GM12878 (cell line): ENCODE data around the gene MFAP3L. TPM values are rescaled to one million over a fixed set of nuclear protein-coding genes. Genes with fewer than 3 reads are reported as not detected.

Experiments used
- ATAC-seq: fragments of 200-7000 bp; cut with Tn5 transposase; 3 replicates; pipeline ENCODE4 v1.9.1; 2020; ENCODE audit warnings: mild to moderate bottlenecking, moderate library complexity
- BruUV-seq: library from RNA; stranded (reverse); fragments of 400-500 nt; replicated peaks from 2 replicates; lab custom pipeline; 2021; lab: Mats Ljungman, UMichigan
- CTCF ChIA-PET: fragments of 300-600 bp; sonication (Branson Sonifier 250); formaldehyde crosslinking; extraction: SDS; loops from one replicate; lab custom pipeline; 2021; ENCODE audit warnings: inconsistent platforms; lab: Yijun Ruan, JAX
- POLR2A ChIA-PET: fragments of 350-600 bp; formaldehyde crosslinking; extraction: SDS; loops from one replicate; lab custom pipeline; 2021; ENCODE audit warnings: inconsistent platforms; lab: Charles Lee
- RAD21 ChIA-PET: fragments of 300-600 bp; sonication (Branson Sonifier 250); formaldehyde crosslinking; loops from one replicate; lab custom pipeline; 2023; ENCODE audit warnings: antibody characterized with exemption; ENCODE audit not compliant: unreplicated experiment; lab: Charles Lee
- SMC1A ChIA-PET: fragments of 300-600 bp; sonication (Branson Sonifier 250); formaldehyde crosslinking; loops from one replicate; lab custom pipeline; 2023; ENCODE audit not compliant: unreplicated experiment, uncharacterized antibody; lab: Charles Lee
- DNase-seq: peaks from one replicate; pipeline ENCODE4 v3.0.0-alpha.2; 2011; ENCODE audit warnings: low read depth, low spot score
- FAIRE-seq: peaks from 3 replicates; lab custom pipeline; 2011; peaks lifted over from hg19 to GRCh38; lab: Jason Lieb, UNC
- H2AFZ ChIP-seq: 2 replicates; pipeline ENCODE4 v1.6.0; 2011; ENCODE audit warnings: low read depth, low read length, control low read depth; ENCODE audit not compliant: control insufficient read depth
- H3K27ac ChIP-seq: 2 replicates; pipeline ENCODE4 v1.5.1; 2011; ENCODE audit warnings: control low read depth; ENCODE audit not compliant: control insufficient read depth, insufficient read depth
- H3K27me3 ChIP-seq, 2 experiments: replicated peaks in 1 of 2; 2 replicates each; pipeline versions ENCODE4 v1.6.0 to v1.6.1; 2011; ENCODE audit warnings: low read length in 1 of 2; ENCODE audit not compliant: control insufficient read depth in 2 of 2, insufficient read depth in 2 of 2
- H3K36me3 ChIP-seq, 2 experiments: 2 replicates each; pipeline ENCODE4 v1.5.1; 2011; ENCODE audit warnings: low read length in 1 of 2; ENCODE audit not compliant: control insufficient read depth in 2 of 2, insufficient read depth in 2 of 2
- H3K4me1 ChIP-seq: 2 replicates; pipeline ENCODE4 v1.6.1; 2011; ENCODE audit warnings: mild to moderate bottlenecking, low read length, moderate library complexity, mixed read lengths; ENCODE audit not compliant: control insufficient read depth, insufficient read depth
- H3K4me2 ChIP-seq: 2 replicates; pipeline ENCODE4 v1.6.0; 2011; ENCODE audit warnings: control low read depth; ENCODE audit not compliant: control insufficient read depth, insufficient read depth
- H3K4me3 ChIP-seq: fragments of 200-600 bp; sonication (generic); 2 replicates; pipeline ENCODE4 v1.5.1; 2016
- H3K79me2 ChIP-seq: 2 replicates; pipeline ENCODE4 v1.6.0; 2011; ENCODE audit warnings: low read length; ENCODE audit not compliant: control insufficient read depth, insufficient read depth
- H3K9ac ChIP-seq: 2 replicates; pipeline ENCODE4 v1.8.0; 2011; ENCODE audit warnings: low read length, control low read depth, mixed read lengths; ENCODE audit not compliant: control insufficient read depth, insufficient read depth
- H3K9me3 ChIP-seq: replicated peaks from 3 replicates; pipeline ENCODE4 v1.5.1; 2011; ENCODE audit warnings: mild to moderate bottlenecking, low read length; ENCODE audit not compliant: control insufficient read depth, insufficient read depth
- H4K20me1 ChIP-seq: 2 replicates; pipeline ENCODE4 v1.6.0; 2011; ENCODE audit not compliant: control insufficient read depth, insufficient read depth
- BCLAF1 ChIP-seq: fragments of 450-650 bp; IDR thresholded peaks from 2 replicates; pipeline ENCODE4 v1.6.1; 2017; ENCODE audit warnings: antibody characterized with exemption, mild to moderate bottlenecking, moderate library complexity
- BHLHE40 ChIP-seq, 2 experiments: fragments of 450-650 bp in 1 of 2; IDR thresholded peaks; 2 replicates each; pipeline ENCODE4 v1.6.1; 2011 to 2017; ENCODE audit warnings: low read depth in 2 of 2, borderline replicate concordance in 1 of 2, improper control_type of control experiment in 1 of 2, low read length in 1 of 2, mild to moderate bottlenecking in 1 of 2
- ESRRA ChIP-seq: IDR thresholded peaks from 2 replicates; pipeline ENCODE4 v1.6.1; 2012; ENCODE audit warnings: mild to moderate bottlenecking, low read length, improper control_type of control experiment
- MYC ChIP-seq: IDR thresholded peaks from 2 replicates; pipeline ENCODE4 v1.6.1; 2011; ENCODE audit warnings: mild to moderate bottlenecking, low read length, moderate library complexity, inconsistent platforms; ENCODE audit not compliant: insufficient read depth, insufficient replicate concordance, insufficient read length, severe bottlenecking
- SMAD1 ChIP-seq: fragments of 450-650 bp; IDR thresholded peaks from 2 replicates; pipeline ENCODE4 v1.6.1; 2018; ENCODE audit warnings: mild to moderate bottlenecking, low read depth; ENCODE audit not compliant: partially characterized antibody
- SMAD5 ChIP-seq: IDR thresholded peaks from 2 replicates; pipeline ENCODE4 v1.6.1; 2016; ENCODE audit warnings: antibody characterized with exemption, low read depth
- SREBF2 ChIP-seq: IDR thresholded peaks from 2 replicates; pipeline ENCODE4 v1.6.1; 2012; ENCODE audit warnings: mild to moderate bottlenecking, low read length
- SRF ChIP-seq, 2 experiments: IDR thresholded peaks; 2 replicates each; pipeline ENCODE4 v1.6.1; 2011; ENCODE audit warnings: low read depth in 2 of 2, low read length in 2 of 2, mild to moderate bottlenecking in 1 of 2, moderate library complexity in 1 of 2
- USF1 ChIP-seq: IDR thresholded peaks from 2 replicates; pipeline ENCODE4 v1.6.1; 2011; ENCODE audit warnings: borderline replicate concordance, low read depth, mild to moderate bottlenecking, moderate library complexity, mixed read lengths, low read length; ENCODE audit not compliant: insufficient read depth; ENCODE audit errors: extremely low read length
- ZNF217 ChIP-seq: fragments of 450-650 bp; IDR thresholded peaks from 2 replicates; pipeline ENCODE4 v1.6.1; 2017; ENCODE audit warnings: antibody characterized with exemption, mild to moderate bottlenecking
- WGBS: methylation state at CpG from one replicate; pipeline ENCODE4 v1.1.6; 2016; ENCODE audit warnings: low lambda C conversion rate; ENCODE audit not compliant: insufficient replicate concordance, insufficient coverage; ENCODE audit errors: missing lambda C conversion rate; 5-methylcytosine and 5-hydroxymethylcytosine counted together
- in situ Hi-C: fragments of 300-500 bp; cut with MboI; formaldehyde crosslinking; loops from 9 replicates; pipeline ENCODE4 v1.14.3; 2018; ENCODE audit warnings: mixed read lengths
- intact Hi-C: fragments of 100-400 bp; cut with micrococcal nuclease; formaldehyde crosslinking; loops from one replicate; pipeline ENCODE4 v1.14.2; 2022; ENCODE audit not compliant: unreplicated experiment
- polyA plus RNA-seq, 11 experiments: library from polyadenylated mRNA; depleted of rRNA in 4 of 11; unstranded in 6 of 11; stranded (reverse) in 5 of 11; fragments of >200 nt; fragmentation: Nextera tagmentation in 4 of 11; fragmentation: Illumina TruSeq in 1 of 11; extraction: Ambion mirVana in 4 of 11; extraction: Trizol in 1 of 11; gene quantifications; 1 replicate in 1 of 11; 2 replicates in 10 of 11; pipeline versions ENCODE4 v1.2.1 to v1.2.3, GENCODE V29; 2011 to 2016; ENCODE audit warnings: inconsistent platforms in 2 of 11, missing spikeins in 2 of 11, low read depth in 1 of 11
- total RNA-seq, 4 experiments: library from RNA; depleted of rRNA in 3 of 4; stranded (reverse); fragments of >200 nt in 3 of 4; fragmentation: Illumina TruSeq in 1 of 4; extraction: Trizol in 1 of 4; gene quantifications; 2 replicates each; pipeline versions ENCODE4 v1.2.1 to v1.2.3, GENCODE V29; 2013 to 2021
- TF ChIP-seq, protein P1 (sequence below): IDR thresholded peaks from 2 replicates; pipeline ENCODE4 v1.6.1; 2011; ENCODE audit warnings: low read depth, mild to moderate bottlenecking, low read length, moderate library complexity, borderline replicate concordance; ENCODE audit errors: extremely low read depth
- TF ChIP-seq, protein P2 (sequence below): fragments of 450-650 bp; IDR thresholded peaks from 2 replicates; pipeline ENCODE4 v1.6.1; 2017; ENCODE audit warnings: mild to moderate bottlenecking, low read depth, inconsistent platforms; ENCODE audit not compliant: poor library complexity, severe bottlenecking

Gene MFAP3L
- total and polyA plus RNA-seq, 10 of the 15 experiments (the other 5 are each of a cell fraction or from before 2014, with no cell fraction given), result 0.10 to 3.0 TPM; not detected in 8

GRCh38 chr4:169968999-169969398, 57.2 kb downstream of the MFAP3L start:
- POLR2A ChIA-PET, result no interaction called here
- H3K4me3 ChIP-seq, result no peak overlapping the region
- ATAC-seq (peak; percentile 55), FAIRE-seq (no peak), DNase-seq (no peak)
- no peak overlapping the region for H3K27ac ChIP-seq
- H3K4me2 ChIP-seq, result no peak overlapping the region
- WGBS, result 0% methylated on average over 2 of the region's 2 CpGs
- intact Hi-C loops, result no loop called here
- no peaks in the 10 kb centered on the region for H3K36me3 ChIP-seq
- TF ChIP-seq, protein P1, sequence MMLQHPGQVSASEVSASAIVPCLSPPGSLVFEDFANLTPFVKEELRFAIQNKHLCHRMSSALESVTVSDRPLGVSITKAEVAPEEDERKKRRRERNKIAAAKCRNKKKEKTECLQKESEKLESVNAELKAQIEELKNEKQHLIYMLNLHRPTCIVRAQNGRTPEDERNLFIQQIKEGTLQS, result no peak
- TF ChIP-seq ESRRA (no peak), ZNF217 (no peak), MYC (no peak), SMAD5 (no peak), BHLHE40 (IDR thresholded peaks at IDR 0.05; ENCODE audit: borderline replicate concordance in 1 of 2, low read depth in 2 of 2, low read length in 1 of 2) (no peak), SRF (IDR thresholded peaks at IDR 0.05; ENCODE audit: low read depth in 2 of 2, low read length in 2 of 2) (no peak), SREBF2 (no peak), SMAD1 (no peak), USF1 (no peak), BCLAF1 (no peak)
- TF ChIP-seq, protein P2, sequence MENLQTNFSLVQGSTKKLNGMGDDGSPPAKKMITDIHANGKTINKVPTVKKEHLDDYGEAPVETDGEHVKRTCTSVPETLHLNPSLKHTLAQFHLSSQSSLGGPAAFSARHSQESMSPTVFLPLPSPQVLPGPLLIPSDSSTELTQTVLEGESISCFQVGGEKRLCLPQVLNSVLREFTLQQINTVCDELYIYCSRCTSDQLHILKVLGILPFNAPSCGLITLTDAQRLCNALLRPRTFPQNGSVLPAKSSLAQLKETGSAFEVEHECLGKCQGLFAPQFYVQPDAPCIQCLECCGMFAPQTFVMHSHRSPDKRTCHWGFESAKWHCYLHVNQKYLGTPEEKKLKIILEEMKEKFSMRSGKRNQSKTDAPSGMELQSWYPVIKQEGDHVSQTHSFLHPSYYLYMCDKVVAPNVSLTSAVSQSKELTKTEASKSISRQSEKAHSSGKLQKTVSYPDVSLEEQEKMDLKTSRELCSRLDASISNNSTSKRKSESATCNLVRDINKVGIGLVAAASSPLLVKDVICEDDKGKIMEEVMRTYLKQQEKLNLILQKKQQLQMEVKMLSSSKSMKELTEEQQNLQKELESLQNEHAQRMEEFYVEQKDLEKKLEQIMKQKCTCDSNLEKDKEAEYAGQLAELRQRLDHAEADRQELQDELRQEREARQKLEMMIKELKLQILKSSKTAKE, result no peak
- no peaks in the 10 kb centered on the region for H3K9me3 ChIP-seq
- no TSS peak for BruUV-seq
- no peak overlapping the region for H2AFZ ChIP-seq
- no peaks in the 10 kb centered on the region for H3K79me2 ChIP-seq
- H4K20me1 ChIP-seq, result no peaks in the 10 kb centered on the region
- RAD21 ChIA-PET, result interaction anchor here (0.7 kb wide), 1 partner anchor 158 kb away, joined by 3 read pairs; no protein-coding TSS in a partner anchor
- no peak overlapping the region for H3K9ac ChIP-seq
- no peaks in the 10 kb centered on the region; a peak in 1 of 4 replicates for H3K27me3 ChIP-seq
- CTCF ChIA-PET, result interaction anchor here (2.1 kb wide), 1 partner anchor 158 kb away, joined by 7 read pairs; no protein-coding TSS in a partner anchor
- no peaks in the 10 kb centered on the region for H3K4me1 ChIP-seq
- in situ Hi-C loops, result no loop called here
- SMC1A ChIA-PET, result no interaction called here
